ENCODE data around the gene FXN.
A peak's percentile ranks its signal among the peaks of the same experiment; 100 is the strongest.

The FXN gene

DNA sequence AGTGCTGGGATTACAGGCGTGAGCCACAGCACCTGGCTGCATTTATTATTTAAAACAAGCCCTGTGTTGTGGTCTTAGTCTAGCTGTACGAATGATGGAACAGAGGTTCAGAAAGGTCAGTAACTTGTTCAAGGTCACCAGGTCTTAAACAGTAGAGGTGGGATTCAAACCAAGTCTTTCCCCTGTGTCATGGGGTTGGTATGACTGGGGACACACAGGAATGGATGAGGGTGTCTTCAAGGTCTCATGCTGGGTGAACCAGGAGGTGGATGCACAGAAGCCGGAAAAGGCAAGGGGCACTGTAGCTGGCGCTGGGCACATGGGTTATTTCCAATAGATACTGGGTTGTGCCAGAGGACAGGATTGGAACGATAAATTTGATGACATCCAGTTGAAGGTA, 106.3 kb downstream of the FXN start:
- TF ChIP-seq ISL1 (CRISPR knock-in tag; IDR thresholded peaks at IDR 0.05), result no peak
- no peak for TF ChIP-seq ZFP30 (CRISPR knock-in tag; IDR thresholded peaks at IDR 0.05)
- TF ChIP-seq PPARA (CRISPR knock-in tag; IDR thresholded peaks at IDR 0.05; ENCODE audit: borderline replicate concordance), result no peak
- TF ChIP-seq, protein P1, sequence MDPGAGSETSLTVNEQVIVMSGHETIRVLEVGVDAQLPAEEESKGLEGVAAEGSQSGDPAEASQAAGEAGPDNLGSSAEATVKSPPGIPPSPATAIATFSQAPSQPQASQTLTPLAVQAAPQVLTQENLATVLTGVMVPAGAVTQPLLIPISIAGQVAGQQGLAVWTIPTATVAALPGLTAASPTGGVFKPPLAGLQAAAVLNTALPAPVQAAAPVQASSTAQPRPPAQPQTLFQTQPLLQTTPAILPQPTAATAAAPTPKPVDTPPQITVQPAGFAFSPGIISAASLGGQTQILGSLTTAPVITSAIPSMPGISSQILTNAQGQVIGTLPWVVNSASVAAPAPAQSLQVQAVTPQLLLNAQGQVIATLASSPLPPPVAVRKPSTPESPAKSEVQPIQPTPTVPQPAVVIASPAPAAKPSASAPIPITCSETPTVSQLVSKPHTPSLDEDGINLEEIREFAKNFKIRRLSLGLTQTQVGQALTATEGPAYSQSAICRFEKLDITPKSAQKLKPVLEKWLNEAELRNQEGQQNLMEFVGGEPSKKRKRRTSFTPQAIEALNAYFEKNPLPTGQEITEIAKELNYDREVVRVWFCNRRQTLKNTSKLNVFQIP (CRISPR knock-in tag; IDR thresholded peaks at IDR 0.05; ENCODE audit: borderline replicate concordance, low read depth), result no peak
- TF ChIP-seq, protein P2, sequence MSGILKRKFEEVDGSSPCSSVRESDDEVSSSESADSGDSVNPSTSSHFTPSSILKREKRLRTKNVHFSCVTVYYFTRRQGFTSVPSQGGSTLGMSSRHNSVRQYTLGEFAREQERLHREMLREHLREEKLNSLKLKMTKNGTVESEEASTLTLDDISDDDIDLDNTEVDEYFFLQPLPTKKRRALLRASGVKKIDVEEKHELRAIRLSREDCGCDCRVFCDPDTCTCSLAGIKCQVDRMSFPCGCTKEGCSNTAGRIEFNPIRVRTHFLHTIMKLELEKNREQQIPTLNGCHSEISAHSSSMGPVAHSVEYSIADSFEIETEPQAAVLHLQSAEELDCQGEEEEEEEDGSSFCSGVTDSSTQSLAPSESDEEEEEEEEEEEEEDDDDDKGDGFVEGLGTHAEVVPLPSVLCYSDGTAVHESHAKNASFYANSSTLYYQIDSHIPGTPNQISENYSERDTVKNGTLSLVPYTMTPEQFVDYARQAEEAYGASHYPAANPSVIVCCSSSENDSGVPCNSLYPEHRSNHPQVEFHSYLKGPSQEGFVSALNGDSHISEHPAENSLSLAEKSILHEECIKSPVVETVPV (CRISPR knock-in tag; IDR thresholded peaks at IDR 0.05), result no peak
- no peak for TF ChIP-seq GLIS3 (CRISPR knock-in tag; IDR thresholded peaks at IDR 0.05)
- TF ChIP-seq SNAI2 (CRISPR knock-in tag; IDR thresholded peaks at IDR 0.05), result no peak
- TF ChIP-seq, protein P3, sequence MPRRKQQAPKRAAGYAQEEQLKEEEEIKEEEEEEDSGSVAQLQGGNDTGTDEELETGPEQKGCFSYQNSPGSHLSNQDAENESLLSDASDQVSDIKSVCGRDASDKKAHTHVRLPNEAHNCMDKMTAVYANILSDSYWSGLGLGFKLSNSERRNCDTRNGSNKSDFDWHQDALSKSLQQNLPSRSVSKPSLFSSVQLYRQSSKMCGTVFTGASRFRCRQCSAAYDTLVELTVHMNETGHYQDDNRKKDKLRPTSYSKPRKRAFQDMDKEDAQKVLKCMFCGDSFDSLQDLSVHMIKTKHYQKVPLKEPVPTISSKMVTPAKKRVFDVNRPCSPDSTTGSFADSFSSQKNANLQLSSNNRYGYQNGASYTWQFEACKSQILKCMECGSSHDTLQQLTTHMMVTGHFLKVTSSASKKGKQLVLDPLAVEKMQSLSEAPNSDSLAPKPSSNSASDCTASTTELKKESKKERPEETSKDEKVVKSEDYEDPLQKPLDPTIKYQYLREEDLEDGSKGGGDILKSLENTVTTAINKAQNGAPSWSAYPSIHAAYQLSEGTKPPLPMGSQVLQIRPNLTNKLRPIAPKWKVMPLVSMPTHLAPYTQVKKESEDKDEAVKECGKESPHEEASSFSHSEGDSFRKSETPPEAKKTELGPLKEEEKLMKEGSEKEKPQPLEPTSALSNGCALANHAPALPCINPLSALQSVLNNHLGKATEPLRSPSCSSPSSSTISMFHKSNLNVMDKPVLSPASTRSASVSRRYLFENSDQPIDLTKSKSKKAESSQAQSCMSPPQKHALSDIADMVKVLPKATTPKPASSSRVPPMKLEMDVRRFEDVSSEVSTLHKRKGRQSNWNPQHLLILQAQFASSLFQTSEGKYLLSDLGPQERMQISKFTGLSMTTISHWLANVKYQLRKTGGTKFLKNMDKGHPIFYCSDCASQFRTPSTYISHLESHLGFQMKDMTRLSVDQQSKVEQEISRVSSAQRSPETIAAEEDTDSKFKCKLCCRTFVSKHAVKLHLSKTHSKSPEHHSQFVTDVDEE (CRISPR knock-in tag; IDR thresholded peaks at IDR 0.05), result no peak
- no peak for TF ChIP-seq TOX (CRISPR knock-in tag; IDR thresholded peaks at IDR 0.05; ENCODE audit: borderline replicate concordance)
- no peak for TF ChIP-seq ZFP3 (CRISPR knock-in tag; IDR thresholded peaks at IDR 0.05)
- no peak for TF ChIP-seq ESRRG (CRISPR knock-in tag; IDR thresholded peaks at IDR 0.05)
- TF ChIP-seq ZNF8 (CRISPR knock-in tag; IDR thresholded peaks at IDR 0.05), result no peak
- no peak for TF ChIP-seq TCF4 (CRISPR knock-in tag; IDR thresholded peaks at IDR 0.05; ENCODE audit: borderline replicate concordance)
- ATAC-seq, result no peak

DNA sequence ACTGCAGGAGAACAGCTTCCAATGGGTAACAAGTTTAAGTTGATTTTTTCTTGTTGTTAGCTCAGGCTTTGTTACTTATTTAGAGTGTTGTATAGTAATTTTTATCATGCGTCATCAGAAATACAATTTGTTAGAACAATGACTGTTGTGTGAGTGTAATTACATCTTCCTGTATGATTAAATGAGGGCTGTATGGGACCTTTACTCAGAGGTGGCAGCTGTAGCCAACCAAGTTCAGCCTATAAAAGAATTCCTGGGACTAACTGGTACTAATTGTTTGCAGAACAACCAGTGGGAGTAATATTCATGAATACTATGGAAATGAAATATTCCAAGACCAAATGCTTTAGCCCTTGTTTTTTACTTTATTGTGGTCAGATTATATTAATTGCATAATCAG, 107.7 kb downstream of the FXN start:
- no peak for ATAC-seq
- TF ChIP-seq, protein P1 (CRISPR knock-in tag; IDR thresholded peaks at IDR 0.05; ENCODE audit: borderline replicate concordance, low read depth), result no peak
- no peak for TF ChIP-seq ZFP3 (CRISPR knock-in tag; IDR thresholded peaks at IDR 0.05)

DNA sequence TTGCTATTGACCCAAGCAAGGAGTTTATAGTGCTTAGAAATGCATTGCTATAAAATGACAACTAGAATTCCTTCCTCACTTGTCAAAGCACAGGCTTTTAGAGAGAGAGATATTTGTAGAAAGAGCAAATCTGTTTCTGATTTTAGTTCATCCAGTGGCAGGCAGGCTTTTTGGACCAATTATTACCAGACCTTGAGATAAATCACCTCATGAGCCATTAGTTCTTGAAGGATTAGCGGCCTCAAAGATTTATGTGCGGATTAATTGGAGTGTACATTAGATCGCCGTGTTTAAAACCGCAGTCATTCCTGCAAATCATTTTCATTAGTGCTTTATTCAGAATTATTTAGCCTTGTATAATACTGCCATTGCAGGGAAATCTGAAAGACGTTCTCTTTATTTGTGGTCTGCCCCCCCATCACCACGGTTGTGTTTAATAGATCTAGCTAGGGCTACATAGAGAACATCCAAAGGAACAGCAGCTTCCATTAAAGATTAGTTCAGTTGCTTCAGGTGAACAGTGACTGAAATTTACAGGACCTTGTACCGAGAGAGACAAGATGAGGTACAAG, 109.7 kb downstream of the FXN start:
- ATAC-seq, result peak; percentile 86
- TF ChIP-seq RARB (CRISPR knock-in tag; IDR thresholded peaks at IDR 0.05) (no peak), BACH2 (CRISPR knock-in tag; IDR thresholded peaks at IDR 0.05; ENCODE audit: borderline replicate concordance) (no peak), ZNF70 (CRISPR knock-in tag; IDR thresholded peaks at IDR 0.05) (no peak), ZNF8 (CRISPR knock-in tag; IDR thresholded peaks at IDR 0.05) (0 out of 2 replicates have a peak, but pooled peaks have one; percentile 16), ESRRG (CRISPR knock-in tag; IDR thresholded peaks at IDR 0.05) (no peak), ZNF565 (CRISPR knock-in tag; conservative IDR thresholded peaks at IDR 0.05; ENCODE audit: low read depth) (no peak), ZFP30 (CRISPR knock-in tag; IDR thresholded peaks at IDR 0.05) (no peak), TOX (CRISPR knock-in tag; IDR thresholded peaks at IDR 0.05; ENCODE audit: borderline replicate concordance) (peak; percentile 73; the same call in 1 of the 2 replicates), TCF4 (CRISPR knock-in tag; IDR thresholded peaks at IDR 0.05; ENCODE audit: borderline replicate concordance) (peak; percentile 91), SNAI2 (CRISPR knock-in tag; IDR thresholded peaks at IDR 0.05) (no peak), ZC3H10 (CRISPR knock-in tag; IDR thresholded peaks at IDR 0.05) (peak; percentile 79; the same call in 1 of the 2 replicates), ARNTL (CRISPR knock-in tag; IDR thresholded peaks at IDR 0.05; ENCODE audit: borderline replicate concordance, low read depth) (no peak), GLIS3 (CRISPR knock-in tag; IDR thresholded peaks at IDR 0.05) (no peak), ZFP3 (CRISPR knock-in tag; IDR thresholded peaks at IDR 0.05) (no peak), CSDC2 (CRISPR knock-in tag; IDR thresholded peaks at IDR 0.05) (no peak)
- TF ChIP-seq, protein P2 (CRISPR knock-in tag; IDR thresholded peaks at IDR 0.05), result no peak
- TF ChIP-seq, protein P1 (CRISPR knock-in tag; IDR thresholded peaks at IDR 0.05; ENCODE audit: borderline replicate concordance, low read depth), result peak; percentile 39; the same call in 1 of the 2 replicates
- TF ChIP-seq, protein P4, sequence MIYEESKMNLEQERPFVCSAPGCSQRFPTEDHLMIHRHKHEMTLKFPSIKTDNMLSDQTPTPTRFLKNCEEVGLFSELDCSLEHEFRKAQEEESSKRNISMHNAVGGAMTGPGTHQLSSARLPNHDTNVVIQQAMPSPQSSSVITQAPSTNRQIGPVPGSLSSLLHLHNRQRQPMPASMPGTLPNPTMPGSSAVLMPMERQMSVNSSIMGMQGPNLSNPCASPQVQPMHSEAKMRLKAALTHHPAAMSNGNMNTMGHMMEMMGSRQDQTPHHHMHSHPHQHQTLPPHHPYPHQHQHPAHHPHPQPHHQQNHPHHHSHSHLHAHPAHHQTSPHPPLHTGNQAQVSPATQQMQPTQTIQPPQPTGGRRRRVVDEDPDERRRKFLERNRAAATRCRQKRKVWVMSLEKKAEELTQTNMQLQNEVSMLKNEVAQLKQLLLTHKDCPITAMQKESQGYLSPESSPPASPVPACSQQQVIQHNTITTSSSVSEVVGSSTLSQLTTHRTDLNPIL (CRISPR knock-in tag; IDR thresholded peaks at IDR 0.05; ENCODE audit: low read depth), result no peak
- TF ChIP-seq, protein P5, sequence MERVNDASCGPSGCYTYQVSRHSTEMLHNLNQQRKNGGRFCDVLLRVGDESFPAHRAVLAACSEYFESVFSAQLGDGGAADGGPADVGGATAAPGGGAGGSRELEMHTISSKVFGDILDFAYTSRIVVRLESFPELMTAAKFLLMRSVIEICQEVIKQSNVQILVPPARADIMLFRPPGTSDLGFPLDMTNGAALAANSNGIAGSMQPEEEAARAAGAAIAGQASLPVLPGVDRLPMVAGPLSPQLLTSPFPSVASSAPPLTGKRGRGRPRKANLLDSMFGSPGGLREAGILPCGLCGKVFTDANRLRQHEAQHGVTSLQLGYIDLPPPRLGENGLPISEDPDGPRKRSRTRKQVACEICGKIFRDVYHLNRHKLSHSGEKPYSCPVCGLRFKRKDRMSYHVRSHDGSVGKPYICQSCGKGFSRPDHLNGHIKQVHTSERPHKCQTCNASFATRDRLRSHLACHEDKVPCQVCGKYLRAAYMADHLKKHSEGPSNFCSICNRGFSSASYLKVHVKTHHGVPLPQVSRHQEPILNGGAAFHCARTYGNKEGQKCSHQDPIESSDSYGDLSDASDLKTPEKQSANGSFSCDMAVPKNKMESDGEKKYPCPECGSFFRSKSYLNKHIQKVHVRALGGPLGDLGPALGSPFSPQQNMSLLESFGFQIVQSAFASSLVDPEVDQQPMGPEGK (CRISPR knock-in tag; IDR thresholded peaks at IDR 0.05; ENCODE audit: borderline replicate concordance), result peak; percentile 78

All from SK-N-SH treated with all-trans-retinoic acid at 6 μM for 48 hours (cell line).